ENCODE data around the gene ZSCAN2. TPM values are rescaled to one million over a fixed set of nuclear protein-coding genes. Genes with fewer than 3 reads are reported as not detected.

The ZSCAN2 gene
- total and polyA plus RNA-seq, 2 of the 8 experiments (the other 6 are each of a cell fraction or from before 2014, with no cell fraction given) = 23.6 to 52.4 TPM

DNA sequence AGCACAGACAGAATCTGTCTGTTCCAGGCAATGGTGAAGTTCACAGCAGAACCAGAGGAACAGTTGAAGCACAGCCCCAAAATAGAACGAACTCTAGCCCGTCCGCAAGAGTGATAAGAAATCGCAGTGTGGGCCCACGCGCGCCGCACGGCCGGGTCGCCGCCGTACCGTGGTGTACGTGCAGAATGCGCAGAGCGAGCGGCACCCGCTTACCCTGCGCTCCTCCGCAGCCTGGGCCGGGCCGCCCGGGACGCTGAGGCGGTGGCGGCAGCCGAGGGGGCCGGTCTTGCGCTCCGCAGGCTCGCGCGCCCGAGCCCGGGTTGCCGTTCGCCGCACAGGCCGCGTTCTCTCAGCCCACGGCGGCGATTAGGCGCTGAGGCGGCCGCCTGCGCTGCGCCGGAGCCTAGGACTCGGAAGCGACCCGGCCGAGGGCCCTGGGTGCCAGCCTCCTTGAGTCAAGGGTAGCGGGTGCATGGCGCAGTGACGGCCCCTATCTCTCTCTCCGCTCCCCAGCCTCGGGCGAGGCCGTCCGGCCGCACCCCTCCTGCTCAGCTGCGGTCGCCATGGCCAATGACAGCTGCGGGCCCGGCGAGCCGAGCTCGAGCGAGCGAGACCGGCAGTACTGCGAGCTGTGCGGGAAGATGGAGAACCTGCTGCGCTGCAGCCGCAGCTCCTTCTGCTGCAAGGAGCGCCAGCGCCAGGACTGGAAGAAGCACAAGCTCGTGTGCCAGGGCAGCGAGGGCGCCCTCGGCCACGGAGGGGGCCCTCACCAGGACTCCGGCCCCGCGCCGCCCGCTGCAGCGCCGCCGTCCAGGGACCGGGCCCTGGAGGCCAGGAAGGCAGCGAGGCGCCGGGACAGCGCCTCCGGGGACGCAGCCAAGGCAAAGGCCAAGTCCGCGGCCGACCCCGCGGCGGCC lies 32.8 kb downstream of the ZSCAN2 start (continued):
- TF ChIP-seq SIN3A (conservative IDR thresholded peaks at IDR 0.05 in 1 of 2, IDR thresholded peaks at IDR 0.05 in 1 of 2; ENCODE audit: low read depth in 1 of 2, low read length in 2 of 2) = peak in 1 of 2 experiments; percentile 80; a peak in 2 of 4 replicates
- peak; percentile 45 for TF ChIP-seq EZH2 (IDR thresholded peaks at IDR 0.05; ENCODE audit: low read depth, low read length, severe bottlenecking)
- TF ChIP-seq CBX5 (IDR thresholded peaks at IDR 0.05; ENCODE audit: low read depth, low read length) = no peak
- TF ChIP-seq MAX (IDR thresholded peaks at IDR 0.05) = peak; percentile 5

All from H1 (cell line).